Upper lobe of right lung (tissue), 1 donor: ENCODE results near the gene GRK1. TPM values are rescaled to one million over a fixed set of nuclear protein-coding genes. Genes with fewer than 3 reads are reported as not detected.

ENCODE experiments used
- ATAC-seq: fragments of 200-7000 bp; cut with Tn5 transposase; one replicate; pipeline ENCODE4 v1.9.1; 2020; ENCODE audit warnings: mild to moderate bottlenecking, moderate library complexity
- DNase-seq: peaks from one replicate; pipeline ENCODE4 v3.0.0-alpha.2; 2020
- H3K27ac ChIP-seq: fragments of 200-600 bp; one replicate; pipeline ENCODE4 v1.8.0; 2022
- H3K27me3 ChIP-seq: fragments of 200-600 bp; one replicate; pipeline ENCODE4 v1.8.0; 2022; ENCODE audit warnings: mild to moderate bottlenecking
- H3K36me3 ChIP-seq: fragments of 200-600 bp; one replicate; pipeline ENCODE4 v1.8.0; 2022
- H3K4me1 ChIP-seq: fragments of 200-600 bp; one replicate; pipeline ENCODE4 v1.8.0; 2022
- H3K4me3 ChIP-seq: fragments of 200-600 bp; one replicate; pipeline ENCODE4 v1.8.0; 2022; ENCODE audit warnings: mild to moderate bottlenecking
- H3K9me3 ChIP-seq: fragments of 200-600 bp; one replicate; pipeline ENCODE4 v1.8.0; 2022
- CTCF ChIP-seq: fragments of 200-600 bp; IDR thresholded peaks from one replicate; pipeline ENCODE4 v1.8.0; 2022; ENCODE audit warnings: antibody characterized with exemption
- intact Hi-C: fragments of 100-400 bp; cut with DNase I; formaldehyde crosslinking; loops from one replicate; pipeline ENCODE4 v1.11.0; 2022
- total RNA-seq: library from RNA; stranded (reverse); fragmentation: NEBNext Ultra II Directional; extraction: Animal tissue kit (Norgen Biotek cat#: 25700); gene quantifications from one replicate; pipeline ENCODE4 v1.2.1, GENCODE V29; 2021
- donor health status: DM: no; HTN: yes; CAD: no; lungs with severe emphysema.

GRK1 gene
- total RNA-seq, 1 donor from 2014 or later: 0.09 TPM

DNA sequence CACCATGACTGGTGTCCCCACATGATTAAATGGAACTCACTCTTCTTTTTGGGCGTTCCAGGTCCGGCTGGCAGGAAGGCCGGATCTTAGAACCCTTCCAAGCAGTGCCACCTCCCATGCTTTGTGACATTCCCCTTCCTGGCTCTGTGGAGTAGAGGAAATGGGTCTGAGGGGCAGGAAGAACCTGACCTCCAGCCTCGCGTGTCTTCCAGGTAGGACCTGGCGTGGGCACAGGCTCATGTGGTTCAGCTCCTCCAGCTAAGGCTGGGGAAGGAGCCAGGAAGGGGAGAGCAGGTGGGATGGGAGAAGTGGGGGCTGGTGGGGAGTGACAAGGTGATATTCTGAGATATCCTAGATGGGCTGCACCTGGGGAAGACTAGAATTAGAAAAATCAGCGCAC lies 94.1 kb downstream of the GRK1 start:
- no peak overlapping the region for H3K4me3 ChIP-seq
- TF ChIP-seq CTCF: no peak
- peaks cover 13% of the 10 kb centered on the region for H3K4me1 ChIP-seq
- H3K36me3 ChIP-seq: no peaks in the 10 kb centered on the region
- ATAC-seq: no peak
- H3K27ac ChIP-seq: no peak overlapping the region
- intact Hi-C loops: no loop called here
- H3K27me3 ChIP-seq: no peaks in the 10 kb centered on the region
- peak; percentile 40 for DNase-seq
- no peaks in the 10 kb centered on the region for H3K9me3 ChIP-seq

DNA sequence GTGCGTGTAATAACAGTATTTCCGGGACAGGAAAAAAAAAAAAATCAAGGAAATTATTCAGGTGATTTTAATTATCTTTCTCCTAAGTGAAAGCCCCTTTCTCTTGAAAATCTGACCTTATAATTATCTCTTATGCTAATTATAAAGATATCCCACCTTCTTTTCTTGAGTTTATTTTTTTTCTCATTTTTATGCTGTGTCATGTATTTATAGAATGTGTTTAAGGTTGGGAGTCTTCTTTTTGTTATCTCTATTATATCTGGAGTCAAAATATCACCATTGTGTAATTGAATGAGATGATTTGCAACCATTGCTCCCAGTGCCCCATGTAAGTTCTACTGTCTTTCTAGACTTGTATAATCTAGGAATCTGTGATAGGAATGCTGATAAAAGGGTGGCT lies 95.1 kb downstream of the GRK1 start:
- no peak for TF ChIP-seq CTCF
- H3K36me3 ChIP-seq: no peaks in the 10 kb centered on the region
- intact Hi-C loops: no loop called here
- no peak for DNase-seq
- H3K27me3 ChIP-seq: no peaks in the 10 kb centered on the region
- peaks cover 13% of the 10 kb centered on the region for H3K4me1 ChIP-seq
- no peak overlapping the region for H3K27ac ChIP-seq
- H3K4me3 ChIP-seq: no peak overlapping the region
- H3K9me3 ChIP-seq: no peaks in the 10 kb centered on the region
- ATAC-seq: no peak

- intact Hi-C loops: no loop called here
- Histone ChIP-seq H3K27ac (no peak overlapping the region), H3K36me3 (no peaks in the 10 kb centered on the region), H3K9me3 (no peaks in the 10 kb centered on the region), H3K4me1 (peaks cover 13% of the 10 kb centered on the region), H3K27me3 (no peaks in the 10 kb centered on the region), H3K4me3 (no peak overlapping the region)
- DNase-seq (peak; percentile 28), ATAC-seq (no peak)
- TF ChIP-seq CTCF: no peak
Measured at GRCh38 chr13:113762538-113762937, 95.5 kb downstream of the GRK1 start.

DNA sequence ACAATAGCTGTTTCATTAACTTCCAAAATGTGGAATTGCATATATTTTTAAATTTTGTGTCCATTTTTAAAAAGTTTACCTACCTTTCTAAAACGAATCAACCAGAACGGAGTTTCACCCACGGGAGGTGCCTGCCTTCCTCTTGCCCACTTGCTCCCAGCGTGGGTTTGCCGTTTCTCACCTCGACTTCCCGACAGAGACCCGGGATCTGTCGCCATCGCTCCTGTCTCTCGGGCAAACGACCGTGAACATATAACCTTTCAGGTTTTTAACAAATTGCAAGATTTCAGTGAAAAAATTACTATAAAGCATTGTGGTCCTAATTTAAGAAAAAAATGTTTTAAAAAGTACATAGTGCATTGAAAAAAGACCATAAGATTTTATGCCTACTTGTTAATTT lies 96.2 kb downstream of the GRK1 start:
- H3K27ac ChIP-seq: no peak overlapping the region
- H3K27me3 ChIP-seq: no peaks in the 10 kb centered on the region
- no peaks in the 10 kb centered on the region for H3K36me3 ChIP-seq
- TF ChIP-seq CTCF: no peak
- DNase-seq (peak; percentile 13), ATAC-seq (no peak)
- intact Hi-C loops: no loop called here
- H3K4me3 ChIP-seq: no peak overlapping the region
- no peaks in the 10 kb centered on the region for H3K9me3 ChIP-seq
- H3K4me1 ChIP-seq: peaks cover 12% of the 10 kb centered on the region

- Histone ChIP-seq H3K27me3 (no peaks in the 10 kb centered on the region), H3K9me3 (no peaks in the 10 kb centered on the region), H3K27ac (no peak overlapping the region), H3K4me3 (no peak overlapping the region), H3K36me3 (no peaks in the 10 kb centered on the region), H3K4me1 (peaks cover 8% of the 10 kb centered on the region)
- DNase-seq (peak; percentile 62), ATAC-seq (no peak)
- intact Hi-C loops: no loop called here
- TF ChIP-seq CTCF: no peak
Measured at GRCh38 chr13:113763961-113764792, 97.2 kb downstream of the GRK1 start.
